ENCODE results near the gene NUTM2F.
"Not testable (repeated sequence)": the region's sequence is repeated elsewhere in the genome, so short reads cannot be mapped to it uniquely, and the experiment has no call there.

The NUTM2F gene

GRCh38 chr9:94315034-94315984 lies 13.1 kb downstream of the NUTM2F start:
- DNase-seq, result not testable (repeated sequence)

DNA sequence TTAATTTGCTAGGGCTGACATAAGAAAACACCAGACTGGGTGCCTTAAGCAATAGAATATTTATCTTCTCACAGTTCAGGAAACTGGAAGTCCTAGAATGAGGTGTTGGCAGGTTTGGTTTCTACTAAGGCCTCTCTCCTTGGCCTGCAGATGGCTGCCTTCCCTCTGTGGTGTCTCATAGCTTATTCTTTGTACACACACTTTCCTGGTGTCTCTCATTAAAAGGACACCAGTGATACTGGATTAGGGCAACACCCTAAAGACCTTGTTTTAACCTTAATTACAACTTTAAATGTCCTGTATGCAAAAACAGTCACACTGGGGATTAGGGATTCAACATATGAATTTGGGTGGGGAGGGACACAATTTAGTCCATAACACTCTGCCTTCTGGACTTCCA lies 25.1 kb downstream of the NUTM2F start:
- no peak for DNase-seq

DNA sequence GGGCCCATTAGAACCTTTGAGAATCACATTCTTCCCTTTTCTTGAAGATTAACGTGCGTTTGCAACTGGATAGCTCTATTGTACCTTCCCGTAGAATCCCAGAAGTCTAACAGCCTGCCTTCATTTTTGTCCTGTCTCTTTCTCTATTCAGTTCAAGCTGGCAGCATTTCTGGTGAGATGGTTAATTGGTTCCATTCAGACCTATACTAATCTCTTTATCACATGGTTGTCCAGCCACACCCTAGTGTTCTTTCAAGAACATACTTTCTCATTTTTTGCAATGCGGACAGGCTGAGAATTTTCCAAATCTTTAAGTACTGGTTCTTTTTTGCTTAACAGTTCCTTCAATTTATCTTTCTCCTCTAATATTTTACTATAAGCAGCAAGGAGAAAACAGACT lies 26.0 kb downstream of the NUTM2F start:
- DNase-seq, result no peak

- DNase-seq, result no peak
Measured at GRCh38 chr9:94301583-94301982, 26.9 kb downstream of the NUTM2F start.

GRCh38 chr9:94300470-94301301 lies 27.8 kb downstream of the NUTM2F start:
- DNase-seq, result no peak

DNA sequence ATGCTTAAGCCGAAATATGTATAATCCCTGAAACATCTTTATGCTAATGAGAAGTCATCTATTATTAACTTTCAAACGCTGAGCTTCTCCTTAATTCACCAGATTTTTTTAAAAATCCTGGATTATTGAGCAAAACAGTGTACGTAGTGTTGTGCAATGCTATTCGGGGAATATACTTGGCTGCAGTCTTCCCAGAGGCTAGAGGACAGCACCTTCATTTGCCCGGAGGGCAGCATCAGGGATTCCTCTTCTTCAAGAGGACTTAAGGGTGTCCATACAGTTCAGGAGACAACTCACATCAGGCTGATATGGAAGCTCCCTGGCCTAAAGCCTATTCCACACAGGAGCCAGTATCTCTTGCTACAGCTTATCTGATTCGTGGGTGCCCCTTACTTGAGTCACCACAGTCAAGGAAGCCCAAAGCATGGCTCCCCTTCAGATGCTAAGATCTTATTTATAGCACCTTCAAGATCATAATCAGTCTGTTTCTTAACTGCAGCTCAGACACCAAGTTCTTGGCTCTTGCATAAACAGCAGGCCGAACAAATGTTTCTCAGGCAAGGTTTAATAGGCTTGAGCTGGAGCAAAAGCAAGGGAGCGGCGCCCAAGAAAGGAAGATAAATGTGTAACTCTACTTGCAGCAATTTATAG lies 29.4 kb downstream of the NUTM2F start:
- DNase-seq, result no peak

DNA sequence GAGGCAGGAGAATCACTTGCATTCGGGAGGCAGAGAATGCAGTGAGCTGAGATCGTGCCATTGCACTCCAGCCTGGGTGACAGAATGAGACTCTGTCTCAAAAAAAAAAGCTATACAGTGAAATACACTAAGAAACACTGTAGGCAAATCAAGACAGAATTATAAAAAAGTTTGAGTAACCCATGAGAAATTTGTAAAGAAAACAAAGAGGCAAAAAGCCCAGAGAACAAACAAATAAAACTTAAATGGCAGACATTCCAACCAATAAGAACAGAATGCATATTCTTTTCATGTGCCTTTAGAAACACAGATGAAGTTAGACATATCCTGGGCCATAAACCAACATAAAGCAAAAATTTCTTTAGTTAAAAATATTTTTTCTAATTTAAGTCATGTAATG lies 38.8 kb downstream of the NUTM2F start:
- DNase-seq, result no peak

GRCh38 chr9:94287877-94288513 lies 40.4 kb downstream of the NUTM2F start:
- no peak for DNase-seq

- DNase-seq, result no peak
Measured at GRCh38 chr9:94286116-94286515, 42.3 kb downstream of the NUTM2F start.

- DNase-seq, result no peak
Measured at GRCh38 chr9:94281101-94281500, 47.3 kb downstream of the NUTM2F start.

GRCh38 chr9:94280409-94280989 lies 47.9 kb downstream of the NUTM2F start:
- DNase-seq, result no peak

DNA sequence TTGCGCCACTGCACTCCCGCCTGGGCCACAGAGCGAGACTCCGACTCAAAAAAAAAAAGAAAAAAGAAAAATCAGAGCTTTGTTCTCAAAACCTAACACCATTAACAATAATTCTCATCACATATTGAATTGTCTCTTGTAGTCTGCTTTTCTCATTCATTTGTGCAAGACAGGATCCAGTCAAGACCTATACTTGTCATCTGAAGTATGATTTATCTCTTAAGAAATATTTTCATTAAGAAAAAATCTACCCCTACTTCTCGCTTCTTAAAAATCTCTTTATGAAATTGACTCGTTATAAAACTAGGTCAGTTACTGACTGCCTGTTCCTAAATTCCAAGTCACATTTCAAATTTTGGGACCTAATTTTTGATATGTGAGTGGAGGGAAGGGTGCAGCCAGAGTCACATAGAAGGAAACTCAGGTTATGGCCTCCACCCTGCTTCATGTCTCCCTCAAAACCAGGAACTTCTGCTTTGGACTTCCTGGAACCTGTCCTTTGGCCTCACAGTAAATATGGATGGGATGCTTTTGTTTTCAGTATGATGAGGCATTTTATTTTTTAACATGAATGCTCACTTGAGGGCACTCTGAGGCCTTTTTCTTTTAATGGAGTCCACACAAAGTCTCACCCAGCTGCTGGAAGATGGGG lies 50.4 kb downstream of the NUTM2F start:
- DNase-seq, result no peak

GRCh38 chr9:94277029-94277428 lies 51.4 kb downstream of the NUTM2F start:
- not testable (repeated sequence) for DNase-seq

- DNase-seq, result no peak
Measured at GRCh38 chr9:94270009-94270408, 58.4 kb downstream of the NUTM2F start.

DNA sequence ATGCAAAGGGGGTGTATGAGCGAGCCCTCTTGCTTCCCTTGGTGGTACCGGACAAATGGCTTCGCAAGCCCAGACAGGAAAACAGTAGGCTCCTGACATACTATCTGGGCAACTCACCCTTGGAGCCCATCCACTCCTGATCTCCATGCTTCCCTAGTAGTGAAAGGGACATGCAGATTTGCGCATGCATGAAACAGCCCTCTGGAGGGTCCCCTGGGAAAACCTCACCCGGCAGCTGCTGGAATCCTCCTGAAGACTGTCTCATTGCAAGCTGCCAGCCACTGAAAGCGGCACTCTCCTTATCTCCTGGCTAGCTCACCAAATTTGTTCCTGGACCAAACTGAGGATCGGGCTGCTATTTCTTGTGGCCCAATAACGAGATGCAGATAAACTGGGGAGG lies 59.2 kb downstream of the NUTM2F start:
- no peak for DNase-seq

Data from NCI-H1105 treated with DMSO at 0.1 percent for 48 hours (cell line).